ENCODE data around the gene MAG. TPM values are rescaled to one million over a fixed set of nuclear protein-coding genes. Genes with fewer than 3 reads are reported as not detected.

Gene MAG, protein sequence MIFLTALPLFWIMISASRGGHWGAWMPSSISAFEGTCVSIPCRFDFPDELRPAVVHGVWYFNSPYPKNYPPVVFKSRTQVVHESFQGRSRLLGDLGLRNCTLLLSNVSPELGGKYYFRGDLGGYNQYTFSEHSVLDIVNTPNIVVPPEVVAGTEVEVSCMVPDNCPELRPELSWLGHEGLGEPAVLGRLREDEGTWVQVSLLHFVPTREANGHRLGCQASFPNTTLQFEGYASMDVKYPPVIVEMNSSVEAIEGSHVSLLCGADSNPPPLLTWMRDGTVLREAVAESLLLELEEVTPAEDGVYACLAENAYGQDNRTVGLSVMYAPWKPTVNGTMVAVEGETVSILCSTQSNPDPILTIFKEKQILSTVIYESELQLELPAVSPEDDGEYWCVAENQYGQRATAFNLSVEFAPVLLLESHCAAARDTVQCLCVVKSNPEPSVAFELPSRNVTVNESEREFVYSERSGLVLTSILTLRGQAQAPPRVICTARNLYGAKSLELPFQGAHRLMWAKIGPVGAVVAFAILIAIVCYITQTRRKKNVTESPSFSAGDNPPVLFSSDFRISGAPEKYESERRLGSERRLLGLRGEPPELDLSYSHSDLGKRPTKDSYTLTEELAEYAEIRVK
- total RNA-seq, result not detected in 2 replicates

DNA sequence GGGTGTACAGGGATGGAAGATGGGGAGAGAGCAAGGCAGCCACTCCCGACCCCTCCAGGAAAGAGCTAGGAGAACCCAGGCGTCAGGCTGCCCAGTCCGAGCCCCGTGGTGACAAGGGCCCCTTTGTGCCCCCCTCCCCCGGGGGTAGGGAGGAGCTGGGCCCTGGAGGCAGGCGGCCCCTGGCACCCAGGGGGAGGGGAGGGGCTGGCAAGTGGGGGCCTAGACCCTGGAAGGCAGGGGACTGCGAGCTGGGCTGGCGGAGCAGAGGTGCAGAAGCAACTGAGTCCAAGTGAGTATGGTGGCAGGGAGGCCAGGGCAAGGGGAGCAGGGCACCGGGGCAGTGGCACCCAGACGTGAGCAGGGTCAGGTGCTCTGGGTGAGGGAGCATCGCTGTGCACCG is at the start of gene MAG:
Gene MAG, plus strand, starts transcription at position 246 of the 400 bp plus-strand sequence. CDS start 3,248 bp downstream, outside the sequence.

DNA sequence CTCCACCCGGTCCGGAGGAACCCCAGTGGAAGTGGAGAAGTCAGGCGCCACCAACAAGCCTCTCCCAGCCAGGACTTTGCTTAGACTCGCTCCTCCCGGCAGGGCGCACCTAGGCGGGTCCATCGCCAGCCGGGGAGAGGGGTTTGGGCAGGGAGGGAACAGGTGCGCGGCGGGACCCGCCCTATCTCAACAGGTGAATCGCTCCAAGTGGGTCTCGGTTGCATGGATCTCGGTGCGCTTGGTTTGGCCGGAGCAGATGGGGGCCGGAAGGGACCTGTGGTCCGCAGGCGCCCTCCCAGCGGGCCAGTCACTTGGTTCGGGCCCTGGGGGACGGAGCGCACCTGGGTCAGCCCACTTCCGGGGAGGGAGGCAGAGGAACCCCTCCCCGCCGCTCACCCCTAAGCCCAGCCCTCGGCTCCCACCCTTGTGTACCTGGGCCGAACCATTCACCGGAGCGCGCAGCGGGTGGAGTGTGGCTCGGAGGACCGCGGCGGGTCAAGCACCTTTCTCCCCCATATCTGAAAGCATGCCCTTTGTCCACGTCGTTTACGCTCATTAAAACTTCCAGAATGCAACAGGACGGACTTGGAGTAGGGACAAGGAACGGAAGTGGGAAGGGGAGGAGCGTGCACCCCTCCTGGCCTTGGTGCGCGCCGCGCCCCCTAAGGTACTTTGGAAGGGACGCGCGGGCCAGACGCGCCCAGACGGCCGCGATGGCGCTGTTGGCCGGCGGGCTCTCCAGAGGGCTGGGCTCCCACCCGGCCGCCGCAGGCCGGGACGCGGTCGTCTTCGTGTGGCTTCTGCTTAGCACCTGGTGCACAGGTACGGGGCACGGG is 43.4 kb upstream of the MAG start, which contains the start of gene LSR:
Gene LSR, plus strand, starts transcription at position 693 of the 836 bp plus-strand sequence. Its CDS starts 21 bp downstream, at position 714.

DNA sequence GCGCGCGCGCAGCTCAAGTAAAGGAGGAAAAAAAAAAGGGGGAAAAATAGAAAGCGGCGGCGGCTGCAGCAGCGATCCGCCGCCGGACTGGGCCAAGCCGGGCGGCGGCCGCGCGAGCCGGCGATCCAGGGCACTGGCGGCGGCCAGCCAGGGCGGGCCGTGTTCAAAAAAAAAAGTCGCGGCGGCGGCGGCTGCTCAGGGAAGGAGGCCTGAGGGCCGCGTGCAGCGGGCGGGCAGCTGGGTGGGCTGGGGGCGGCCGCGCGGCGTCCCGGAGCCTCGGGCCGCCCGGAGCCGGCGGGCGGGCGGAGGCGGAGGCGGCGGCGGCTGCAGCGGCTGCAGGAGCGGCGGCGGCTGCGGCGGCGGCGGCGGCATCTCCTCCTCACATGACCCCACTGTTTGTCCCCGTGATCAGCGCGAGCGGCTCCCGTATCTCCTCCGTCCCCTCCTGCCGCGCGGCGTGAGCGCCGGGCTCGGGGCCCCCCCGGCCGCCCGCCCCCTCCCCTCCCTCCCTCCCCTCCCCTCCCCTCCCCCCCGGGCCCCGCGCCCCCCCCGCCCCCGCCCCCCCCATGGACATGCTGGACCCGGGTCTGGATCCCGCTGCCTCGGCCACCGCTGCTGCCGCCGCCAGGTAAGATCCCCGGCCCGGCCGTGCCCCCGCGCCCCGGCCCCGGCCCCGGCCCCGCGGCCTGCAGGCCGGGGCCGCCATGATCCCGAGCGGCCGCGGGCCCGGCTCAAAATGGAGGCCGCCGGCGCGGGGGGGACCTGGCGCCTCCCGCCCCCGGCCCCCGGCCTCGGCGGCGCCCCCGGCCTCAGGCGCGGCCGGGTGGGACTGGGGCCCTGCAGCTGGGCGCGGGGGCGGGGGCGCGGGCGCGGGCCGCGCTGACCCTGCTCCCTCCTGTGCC is 23.2 kb upstream of the MAG start, which contains the start of gene USF2:
Gene USF2, plus strand, starts transcription at position 427 of the 902 bp plus-strand sequence. Its CDS starts 140 bp downstream, at position 567.

DNA sequence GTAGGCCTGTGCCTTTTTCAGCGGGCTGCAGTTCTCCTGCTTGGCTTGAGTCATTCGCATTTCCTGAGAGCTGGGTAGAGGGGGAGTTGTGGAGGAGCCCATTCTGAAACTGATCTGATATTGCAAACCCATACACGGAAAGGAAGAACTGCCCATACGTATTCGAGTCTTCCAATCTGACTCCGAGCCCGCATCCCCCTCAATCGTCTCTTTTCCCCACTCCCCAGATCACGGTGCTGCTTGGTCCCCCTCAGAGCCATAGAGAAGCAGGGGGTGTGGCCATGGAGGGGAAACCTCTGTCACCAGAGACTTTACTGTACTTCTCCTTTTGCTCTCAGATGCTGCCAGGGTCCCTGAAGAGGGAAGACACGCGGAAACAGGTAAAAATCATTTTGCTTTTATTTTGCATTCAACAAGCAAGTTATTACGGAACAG is 36.9 kb downstream of the MAG start, which contains the start of gene CD22:
Gene CD22, plus strand, starts transcription at position 337 of the 435 bp plus-strand sequence. CDS start 2,854 bp downstream, outside the sequence.

DNA sequence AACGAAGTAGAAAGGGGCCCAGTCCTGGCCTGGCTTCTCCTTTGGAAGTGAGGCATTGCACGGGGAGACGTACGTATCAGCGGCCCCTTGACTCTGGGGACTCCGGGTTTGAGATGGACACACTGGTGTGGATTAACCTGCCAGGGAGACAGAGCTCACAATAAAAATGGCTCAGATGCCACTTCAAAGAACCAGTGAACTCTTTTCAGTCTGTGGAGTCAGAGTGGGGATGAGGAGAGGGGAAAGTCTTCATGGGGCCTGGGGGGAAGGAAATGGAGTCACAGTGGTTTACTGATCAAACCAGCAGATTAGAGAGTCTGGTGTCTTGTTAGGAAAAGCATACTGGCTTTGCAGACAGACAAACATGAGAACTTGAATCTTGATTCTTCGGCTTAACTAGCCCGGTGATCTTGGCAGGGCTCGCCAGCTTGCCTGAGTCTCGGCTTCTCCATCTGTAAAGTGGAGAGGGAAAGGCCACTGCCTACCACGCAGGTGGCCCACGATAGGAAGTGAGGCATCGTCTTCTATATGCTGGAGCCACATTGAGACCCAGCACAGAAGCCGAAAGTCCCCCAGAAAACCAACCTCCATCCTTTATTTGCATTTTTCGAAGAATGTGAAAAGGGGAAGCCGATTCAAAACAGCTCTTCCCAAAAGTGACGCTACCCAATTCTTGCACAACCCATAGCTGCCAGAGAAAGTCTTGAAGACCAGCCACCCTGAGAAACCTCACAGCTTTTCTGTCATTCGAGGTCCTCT is 55.4 kb downstream of the MAG start, which contains the start of gene FFAR1:
Gene FFAR1, plus strand, starts transcription at position 732 of the 759 bp plus-strand sequence. CDS start 3,650 bp downstream, outside the sequence.

DNA sequence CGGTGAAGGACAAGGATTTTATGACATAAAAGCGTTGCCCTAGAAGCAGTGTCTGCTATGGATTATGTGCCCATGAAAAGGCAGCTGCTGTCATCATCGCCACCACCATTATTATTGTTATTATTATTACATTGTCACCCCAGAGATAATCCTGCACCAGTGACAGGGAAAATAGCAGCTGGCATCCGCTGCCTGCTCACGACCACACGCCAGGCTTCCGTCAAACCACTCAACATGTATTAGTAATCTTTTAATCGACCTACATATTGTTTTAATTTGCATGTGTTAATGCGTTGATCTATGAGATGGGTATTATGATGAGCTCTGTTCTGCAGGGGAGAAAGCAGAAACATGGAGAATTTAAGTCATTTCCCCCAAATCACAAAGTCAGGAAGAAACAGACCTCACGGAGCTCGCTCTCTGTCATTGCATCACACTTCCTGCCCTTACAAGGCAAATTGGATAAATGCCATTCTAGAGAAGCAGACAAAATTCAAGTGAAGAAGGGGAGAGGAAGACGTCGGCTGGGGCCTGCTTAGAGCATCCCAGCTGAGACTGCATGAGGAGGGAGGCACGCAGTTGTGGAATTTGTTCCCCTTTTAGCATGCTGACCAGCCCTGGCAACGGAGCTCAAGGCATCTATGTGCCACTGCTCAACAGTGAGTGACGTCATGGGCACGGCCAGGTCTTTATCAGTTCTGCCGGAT is 66.1 kb downstream of the MAG start, which contains the start of gene FFAR3:
Gene FFAR3, plus strand, starts transcription at position 594 of the 707 bp plus-strand sequence. CDS start 431 bp downstream, outside the sequence.

Other genes starting within 250 kb of the MAG start
- not detected in 2 replicates for gene FXYD3, start 176.3 kb upstream of the MAG start, total RNA-seq
- 0.06 and 0.13 TPM in 2 replicates for gene LGI4, start 157.1 kb upstream of the MAG start, total RNA-seq
- gene FXYD1, start 153.3 kb upstream of the MAG start, total RNA-seq, result 3.4 and 7.0 TPM in 2 replicates
- not detected in 2 replicates for gene FXYD7, start 148.9 kb upstream of the MAG start, total RNA-seq
- gene FXYD5, start 137.4 kb upstream of the MAG start, total RNA-seq, result 35.1 and 39.1 TPM in 2 replicates
- gene FAM187B, start 63.4 kb upstream of the MAG start, total RNA-seq, result not detected in 2 replicates
- 0.26 and 0.37 TPM in 2 replicates for gene LSR, start 43.2 kb upstream of the MAG start, total RNA-seq
- gene USF2, start 23.2 kb upstream of the MAG start, total RNA-seq, result 45.8 and 51.1 TPM in 2 replicates
- gene HAMP, start 9.6 kb upstream of the MAG start, total RNA-seq, result not detected in 2 replicates
- 0.40 and 0.56 TPM in 2 replicates for gene CD22, start 37.0 kb downstream of the MAG start, total RNA-seq
- gene FFAR1, start 55.7 kb downstream of the MAG start, total RNA-seq, result not detected in 2 replicates
- not detected in 2 replicates for gene FFAR3, start 66.3 kb downstream of the MAG start, total RNA-seq
- gene GPR42, start 78.9 kb downstream of the MAG start, total RNA-seq, result not detected in 2 replicates
- gene FFAR2, start 156.1 kb downstream of the MAG start, total RNA-seq, result not detected in 2 replicates
- not detected in 2 replicates for gene KRTDAP, start 198.3 kb downstream of the MAG start, total RNA-seq
- gene DMKN, start 221.5 kb downstream of the MAG start, total RNA-seq, result 0.53 and 2.3 TPM in 2 replicates
- 0.66 and 0.87 TPM in 2 replicates for gene SBSN, start 236.2 kb downstream of the MAG start, total RNA-seq
- gene GAPDHS, start 241.3 kb downstream of the MAG start, total RNA-seq, result not detected in 2 replicates